Measurements from ENCODE around the gene DUSP15.
"Not testable (repeated sequence)": the region's sequence is repeated elsewhere in the genome, so short reads cannot be mapped to it uniquely, and the experiment has no call there.

DUSP15 gene

GRCh38 chr20:31819083-31819784 lies 51.1 kb downstream of the DUSP15 start, which contains the start of gene MYLK2:
Gene MYLK2, plus strand, starts transcription at chr20:31819356. Its CDS starts 225 bp downstream, at chr20:31819581.
- DNase-seq = no peak

DNA sequence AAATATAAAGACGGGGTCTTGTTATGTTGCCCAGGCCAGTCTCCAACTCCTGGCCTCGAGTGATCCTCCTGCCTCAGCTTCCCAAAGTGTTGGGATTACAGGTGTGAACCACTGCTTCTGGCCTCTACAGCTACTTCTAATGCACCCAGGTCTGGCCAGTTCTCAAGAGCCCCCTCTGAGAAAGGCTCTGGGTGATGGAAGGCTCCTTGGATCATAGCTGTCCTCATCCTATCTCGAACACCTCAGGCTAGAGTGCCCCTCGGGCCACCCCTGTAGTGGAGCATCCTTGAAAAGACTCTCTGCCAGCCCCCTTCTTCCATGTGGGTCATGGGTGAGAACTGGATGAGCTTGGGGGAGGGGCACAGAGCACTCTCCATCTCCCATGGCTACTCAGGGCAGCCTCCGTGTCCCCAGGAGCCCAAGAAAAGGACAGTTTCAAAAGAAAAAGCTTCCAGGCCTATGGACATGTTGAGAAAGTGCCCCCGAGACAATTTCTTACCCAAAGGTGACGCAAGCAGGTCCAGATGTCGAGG lies 51.9 kb downstream of the DUSP15 start:
- no peak for DNase-seq

DNA sequence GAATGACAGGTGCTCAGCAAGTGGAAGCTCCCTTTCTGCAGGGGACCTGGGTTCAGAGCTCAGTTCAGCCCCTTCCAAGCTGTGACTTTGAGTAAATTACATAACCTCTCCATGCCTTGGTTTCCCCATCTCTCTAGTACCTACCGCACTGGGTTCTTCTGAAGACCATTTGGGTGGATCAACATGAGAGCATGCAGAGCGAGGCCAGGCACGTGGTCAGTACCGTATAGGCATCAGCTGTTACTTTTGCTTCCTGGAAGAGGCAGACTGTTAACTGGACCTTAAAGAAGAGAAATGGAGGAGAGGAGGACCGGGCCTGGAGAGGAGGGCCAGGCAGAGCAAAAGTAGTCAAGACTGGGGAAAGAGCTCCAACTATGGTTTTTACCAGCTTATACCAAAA lies 52.9 kb downstream of the DUSP15 start:
- no peak for DNase-seq

DNA sequence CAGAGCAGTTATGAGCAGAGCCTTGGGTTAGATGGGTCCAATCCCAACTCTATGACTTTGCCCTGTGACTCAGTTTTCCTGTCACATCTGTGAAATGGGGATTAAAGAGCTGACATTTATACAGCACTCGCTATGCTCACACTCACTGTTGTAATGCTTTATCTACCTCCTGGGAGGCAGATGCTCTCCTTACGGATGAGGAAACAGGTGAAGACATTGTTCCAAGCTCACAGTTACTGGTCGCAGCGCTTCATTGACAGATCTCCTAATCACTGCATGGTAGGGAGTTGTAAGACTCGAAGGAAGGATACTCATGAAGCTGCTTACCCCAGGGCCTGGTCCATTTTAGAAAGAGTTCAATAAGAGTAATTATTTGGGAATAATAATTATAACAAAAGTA lies 54.1 kb downstream of the DUSP15 start:
- no peak for DNase-seq

GRCh38 chr20:31815408-31816188 lies 54.7 kb downstream of the DUSP15 start:
- no peak for DNase-seq

GRCh38 chr20:31814142-31814541 lies 56.2 kb downstream of the DUSP15 start:
- DNase-seq = not testable (repeated sequence)

- DNase-seq = no peak
Measured at GRCh38 chr20:31813611-31814010, 56.7 kb downstream of the DUSP15 start.

DNA sequence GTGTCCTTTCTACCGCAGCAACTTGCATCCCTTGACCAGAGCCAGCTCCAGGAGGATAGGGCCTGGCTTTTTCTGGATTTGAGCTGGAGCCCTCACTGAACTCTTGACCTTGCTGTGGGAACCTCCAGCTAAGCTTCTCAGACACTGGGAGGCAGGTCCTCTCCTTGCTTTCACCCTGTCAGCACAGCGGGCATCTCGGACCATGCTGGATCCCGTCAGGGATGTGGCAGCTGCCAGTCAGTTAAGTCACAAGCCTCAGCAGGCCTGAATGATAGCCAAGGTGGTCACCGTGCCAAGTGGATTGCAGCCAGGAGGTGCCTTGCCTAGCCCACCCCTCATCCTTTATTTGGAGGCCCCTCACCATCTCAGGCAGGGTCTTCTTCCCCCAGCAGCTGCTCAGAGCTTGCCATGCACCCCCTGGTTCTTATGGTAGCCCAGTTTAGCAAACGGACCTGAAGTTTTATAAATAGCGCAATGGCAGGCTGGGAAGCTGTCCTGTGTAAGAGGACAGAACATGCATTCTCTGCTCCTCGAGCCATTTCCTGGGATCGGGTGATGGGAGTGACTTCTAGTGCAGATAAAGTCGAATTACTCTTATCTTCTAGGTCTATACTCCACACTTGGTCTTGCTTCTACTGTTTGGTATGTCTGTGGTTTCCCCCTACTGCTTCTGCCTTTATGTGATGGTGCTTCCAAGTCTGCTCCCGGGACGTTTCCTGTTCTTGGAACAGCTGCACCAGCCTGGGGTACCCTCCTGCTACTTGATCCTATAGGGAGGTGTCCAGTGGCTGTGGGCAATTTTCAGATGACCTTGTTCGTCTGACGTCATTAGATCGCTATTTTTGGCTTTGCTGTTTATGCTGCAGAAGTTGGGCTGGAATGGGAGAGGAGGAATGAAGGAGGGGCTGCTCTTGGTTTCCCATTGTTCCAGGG lies 58.3 kb downstream of the DUSP15 start:
- DNase-seq = no peak

DNA sequence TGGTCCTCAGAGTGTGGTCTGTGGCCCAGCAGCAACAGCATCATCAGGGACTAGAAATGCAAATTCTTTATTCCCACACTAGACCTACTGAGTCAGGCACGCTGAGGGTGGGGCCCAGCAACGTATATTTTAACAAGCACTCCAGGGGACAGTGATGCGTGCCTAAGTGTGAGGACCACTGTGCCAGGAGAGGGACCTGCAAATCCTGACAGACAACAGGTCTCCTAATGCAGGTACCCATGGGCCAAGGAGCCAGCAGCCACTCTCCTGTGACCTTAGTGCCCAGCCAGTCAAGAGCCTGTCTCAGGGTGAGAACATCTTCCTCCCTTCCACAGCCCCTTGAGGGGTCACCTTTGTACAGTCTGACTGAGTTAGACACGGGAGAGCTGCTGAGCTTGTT lies 59.1 kb downstream of the DUSP15 start:
- DNase-seq = no peak

All from CD4-positive, alpha-beta T cell treated with Interferon gamma for 1 hour (primary cell).